Astrocyte of the spinal cord (primary cell): Measurements from ENCODE around the gene APOBEC3F.

ENCODE experiments used
- DNase-seq: peaks from one replicate; pipeline ENCODE4 v3.0.0; 2011; ENCODE audit warnings: low read depth, low spot score
- H3K4me3 ChIP-seq: 2 replicates; pipeline ENCODE4 v1.5.1; 2011; ENCODE audit warnings: low read depth, mild to moderate bottlenecking, low read length, moderate library complexity
- in situ Hi-C: cut with HindIII; loops from 2 replicates; pipeline ENCODE4 v1.10.0; 2017; ENCODE audit warnings: low sequenced_read_pairs
- TF ChIP-seq, protein P1 (sequence below): IDR thresholded peaks from 2 replicates; pipeline ENCODE4 v1.5.1; 2012; ENCODE audit warnings: low read depth, mild to moderate bottlenecking, low read length, inconsistent platforms

The APOBEC3F gene

DNA sequence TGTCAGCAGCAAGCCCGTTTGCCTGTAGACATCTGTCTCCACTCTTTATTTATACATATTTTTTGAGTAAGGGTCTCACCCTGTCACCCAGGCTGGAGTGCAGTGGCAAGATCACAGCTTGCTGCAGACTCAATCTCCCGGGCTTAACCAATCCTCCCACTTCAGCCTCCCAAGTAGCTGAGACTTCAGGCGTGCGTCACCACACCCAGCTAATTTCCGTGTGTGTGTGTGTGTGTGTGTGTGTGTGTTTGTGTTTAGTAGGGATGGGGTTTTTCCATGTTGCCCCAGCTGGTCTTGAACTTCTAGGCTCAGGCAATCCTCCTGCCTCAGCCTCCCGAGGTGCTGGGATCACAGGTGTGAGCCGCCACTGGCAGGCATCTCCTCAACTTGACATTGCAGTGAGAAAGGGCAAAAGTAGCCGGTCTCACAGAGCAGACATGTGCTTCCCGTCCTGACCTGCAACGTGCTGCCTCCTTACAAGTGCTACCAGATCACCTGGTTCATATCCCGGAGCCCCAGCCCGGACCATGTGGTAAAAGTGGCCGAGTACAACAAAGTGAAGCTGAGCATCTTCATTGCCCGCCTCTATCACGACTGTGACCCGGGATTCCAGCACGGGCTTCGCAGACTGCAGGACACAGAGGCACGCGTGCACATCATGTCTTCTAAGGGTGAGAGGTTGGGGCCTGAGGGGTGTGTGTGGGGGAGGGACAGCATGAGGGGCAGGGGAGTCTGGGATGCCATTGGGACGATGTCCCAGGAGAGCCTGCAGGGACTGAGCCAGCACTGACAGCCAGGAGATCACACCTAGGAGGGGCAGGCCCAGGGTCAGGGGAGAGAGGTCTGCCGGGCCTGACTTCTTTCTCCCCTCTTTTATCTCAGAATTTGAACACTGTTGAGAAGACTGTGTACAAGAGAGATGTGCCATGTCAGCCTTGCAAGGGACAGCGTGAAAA is 50.7 kb downstream of the APOBEC3F start:
- no peak overlapping the region for H3K4me3 ChIP-seq
- no peak for DNase-seq
- TF ChIP-seq, protein P1, sequence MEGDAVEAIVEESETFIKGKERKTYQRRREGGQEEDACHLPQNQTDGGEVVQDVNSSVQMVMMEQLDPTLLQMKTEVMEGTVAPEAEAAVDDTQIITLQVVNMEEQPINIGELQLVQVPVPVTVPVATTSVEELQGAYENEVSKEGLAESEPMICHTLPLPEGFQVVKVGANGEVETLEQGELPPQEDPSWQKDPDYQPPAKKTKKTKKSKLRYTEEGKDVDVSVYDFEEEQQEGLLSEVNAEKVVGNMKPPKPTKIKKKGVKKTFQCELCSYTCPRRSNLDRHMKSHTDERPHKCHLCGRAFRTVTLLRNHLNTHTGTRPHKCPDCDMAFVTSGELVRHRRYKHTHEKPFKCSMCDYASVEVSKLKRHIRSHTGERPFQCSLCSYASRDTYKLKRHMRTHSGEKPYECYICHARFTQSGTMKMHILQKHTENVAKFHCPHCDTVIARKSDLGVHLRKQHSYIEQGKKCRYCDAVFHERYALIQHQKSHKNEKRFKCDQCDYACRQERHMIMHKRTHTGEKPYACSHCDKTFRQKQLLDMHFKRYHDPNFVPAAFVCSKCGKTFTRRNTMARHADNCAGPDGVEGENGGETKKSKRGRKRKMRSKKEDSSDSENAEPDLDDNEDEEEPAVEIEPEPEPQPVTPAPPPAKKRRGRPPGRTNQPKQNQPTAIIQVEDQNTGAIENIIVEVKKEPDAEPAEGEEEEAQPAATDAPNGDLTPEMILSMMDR: no peak
- in situ Hi-C loops: no loop called here

DNA sequence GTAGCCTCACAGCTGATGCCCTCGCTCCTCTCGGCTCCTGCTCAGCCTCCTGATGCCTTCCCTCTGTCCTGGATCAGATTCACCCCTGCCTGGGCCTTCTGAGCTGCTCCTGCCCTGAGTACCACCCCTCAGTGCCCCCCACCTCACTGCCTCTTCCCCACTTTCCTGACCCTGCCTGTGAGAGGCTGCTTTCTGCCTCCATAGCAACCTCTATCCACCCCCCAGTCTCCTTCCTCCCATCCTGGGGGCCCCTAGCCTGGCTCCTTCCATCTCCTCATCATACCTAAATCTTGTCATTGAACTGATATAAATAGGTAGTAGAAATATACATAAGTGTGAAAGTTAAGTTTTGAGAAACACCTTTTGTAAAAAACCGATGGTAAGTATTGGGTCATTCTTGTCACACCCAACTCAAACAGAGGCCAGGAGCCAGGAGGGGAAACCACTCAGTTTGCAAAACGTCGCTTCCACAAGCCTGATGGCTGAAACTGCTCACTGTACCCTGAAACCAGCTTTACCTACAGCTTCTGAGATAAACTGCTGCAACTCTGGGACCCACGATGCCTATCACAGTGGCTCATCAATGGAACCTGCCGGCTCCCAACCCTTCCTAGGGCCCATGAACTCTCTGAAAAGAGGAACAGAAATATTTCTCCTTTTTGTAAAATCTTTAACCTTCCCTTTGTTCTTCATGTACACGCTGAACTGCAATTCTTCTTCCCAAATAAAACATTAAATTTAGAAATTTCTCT is 51.6 kb downstream of the APOBEC3F start:
- no peak for DNase-seq
- TF ChIP-seq, protein P1: no peak
- no peak overlapping the region for H3K4me3 ChIP-seq
- in situ Hi-C loops: no loop called here

DNA sequence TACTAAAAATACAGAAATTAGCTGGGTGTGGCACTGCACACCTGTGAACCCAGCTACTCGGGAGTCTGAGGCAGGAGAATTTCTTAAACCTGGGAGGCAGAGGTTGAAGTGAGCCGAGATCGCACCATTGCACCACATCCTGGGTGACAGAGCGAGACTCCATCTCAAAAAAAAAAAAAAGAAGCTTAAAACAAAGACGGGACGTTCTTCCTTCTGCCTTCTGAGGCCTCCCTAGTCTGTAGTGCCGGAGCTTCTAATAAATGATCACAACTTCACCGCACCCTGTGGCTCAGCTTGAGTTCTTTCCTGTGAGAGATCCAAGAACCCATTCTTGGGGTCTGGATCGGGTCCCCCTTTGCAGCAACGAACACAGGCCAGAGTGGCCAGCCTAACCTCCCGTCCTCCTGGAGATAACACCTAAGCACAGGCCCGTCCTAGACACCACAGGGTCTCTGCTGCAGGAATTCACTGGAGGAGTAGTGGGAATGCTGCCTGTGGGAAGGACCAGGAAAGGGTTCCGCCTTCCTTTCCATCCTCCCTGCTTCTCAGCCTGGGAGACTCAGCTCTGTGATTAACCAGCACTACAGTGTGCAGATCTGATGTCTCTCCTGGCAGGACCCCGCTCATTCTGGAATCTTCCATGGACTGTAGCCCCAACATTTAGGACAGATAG is 54.2 kb downstream of the APOBEC3F start:
- in situ Hi-C loops: no loop called here
- H3K4me3 ChIP-seq: no peak overlapping the region
- DNase-seq: no peak
- TF ChIP-seq, protein P1: no peak

DNA sequence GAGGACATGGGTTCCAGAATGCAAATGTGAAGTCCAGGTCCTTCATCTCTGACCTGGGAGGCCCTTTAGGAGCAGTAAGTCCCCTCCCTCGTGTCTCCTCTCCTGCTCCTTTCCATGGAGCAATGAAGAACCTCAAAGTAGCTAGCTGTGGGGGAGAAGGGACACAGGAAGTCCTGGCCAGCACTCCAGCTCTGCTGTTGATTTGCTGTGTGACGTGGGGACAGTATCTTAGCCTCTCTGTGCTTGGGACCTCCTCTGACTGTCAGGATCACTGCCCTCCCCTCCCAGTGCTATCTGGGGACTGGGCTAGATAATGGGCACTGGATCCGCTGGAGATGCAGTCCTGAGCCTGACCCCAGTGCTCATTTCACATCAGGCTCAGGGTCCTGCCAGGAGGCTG is 55.3 kb downstream of the APOBEC3F start:
- DNase-seq: no peak
- H3K4me3 ChIP-seq: no peak overlapping the region
- TF ChIP-seq, protein P1: no peak
- in situ Hi-C loops: no loop called here

DNA sequence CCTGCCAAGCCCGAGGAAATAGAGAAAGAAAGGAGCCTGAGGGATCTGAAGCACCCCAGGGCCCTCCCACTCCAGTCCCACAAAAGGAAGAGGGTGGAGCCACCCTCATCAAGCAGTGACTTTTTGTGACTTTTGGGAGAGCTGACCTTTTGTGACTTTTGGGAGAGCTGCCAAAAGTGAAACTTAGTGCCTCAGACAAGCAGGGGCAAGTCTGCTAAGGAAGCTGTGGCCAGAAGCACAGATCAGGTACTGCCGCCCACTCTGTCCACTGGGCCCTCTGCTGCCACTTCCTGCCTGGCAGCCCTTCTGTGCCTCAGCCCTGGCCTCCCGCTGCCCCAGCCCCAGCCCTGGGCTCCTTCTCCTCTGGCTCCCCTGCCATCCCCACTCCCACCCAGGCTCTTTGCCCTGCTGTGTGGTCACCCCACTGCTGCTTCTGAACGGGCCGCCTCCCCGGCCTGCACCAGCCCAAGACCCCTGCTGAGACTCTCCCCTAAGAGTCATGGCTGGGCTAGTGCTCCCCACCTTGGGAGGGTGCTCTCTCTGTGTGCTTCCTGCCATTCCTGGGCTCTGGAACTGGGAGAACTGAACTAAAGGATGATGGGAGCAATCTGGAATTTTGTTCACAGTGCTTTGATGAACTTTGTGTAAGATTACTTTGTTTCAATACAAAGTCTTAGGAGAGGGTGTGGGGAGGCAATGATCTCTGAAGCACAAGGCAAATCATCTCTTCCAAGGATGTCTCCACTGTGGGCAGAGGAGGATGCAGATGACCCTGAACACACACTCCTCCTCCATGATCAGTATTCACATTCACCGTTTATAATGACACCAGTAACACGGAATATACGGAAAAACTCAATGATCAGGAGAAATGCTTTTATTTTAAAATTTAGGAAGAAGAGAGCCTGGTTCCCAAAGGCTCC is 56.7 kb downstream of the APOBEC3F start, which contains the start of gene APOBEC3H:
APOBEC3H (plus strand) TSS at position 147 of the 923 bp plus-strand sequence. CDS start 3,035 bp downstream, outside the sequence.
- TF ChIP-seq, protein P1: no peak
- no peak within 1 kb of the TSS for H3K4me3 ChIP-seq
- in situ Hi-C loops: no loop called here
- no peak for DNase-seq
